GM18907 (cell line): Measurements from ENCODE around the gene NSF.
"Not testable (repeated sequence)": the region's sequence is repeated elsewhere in the genome, so short reads cannot be mapped to it uniquely, and the experiment has no call there.

Source experiments
- ATAC-seq: cut with Tn5 transposase; IDR thresholded peaks from one replicate; pipeline ENCODE4 v1.9.1; 2021; ENCODE audit warnings: mild to moderate bottlenecking, moderate library complexity; ENCODE audit not compliant: unreplicated experiment

NSF gene

DNA sequence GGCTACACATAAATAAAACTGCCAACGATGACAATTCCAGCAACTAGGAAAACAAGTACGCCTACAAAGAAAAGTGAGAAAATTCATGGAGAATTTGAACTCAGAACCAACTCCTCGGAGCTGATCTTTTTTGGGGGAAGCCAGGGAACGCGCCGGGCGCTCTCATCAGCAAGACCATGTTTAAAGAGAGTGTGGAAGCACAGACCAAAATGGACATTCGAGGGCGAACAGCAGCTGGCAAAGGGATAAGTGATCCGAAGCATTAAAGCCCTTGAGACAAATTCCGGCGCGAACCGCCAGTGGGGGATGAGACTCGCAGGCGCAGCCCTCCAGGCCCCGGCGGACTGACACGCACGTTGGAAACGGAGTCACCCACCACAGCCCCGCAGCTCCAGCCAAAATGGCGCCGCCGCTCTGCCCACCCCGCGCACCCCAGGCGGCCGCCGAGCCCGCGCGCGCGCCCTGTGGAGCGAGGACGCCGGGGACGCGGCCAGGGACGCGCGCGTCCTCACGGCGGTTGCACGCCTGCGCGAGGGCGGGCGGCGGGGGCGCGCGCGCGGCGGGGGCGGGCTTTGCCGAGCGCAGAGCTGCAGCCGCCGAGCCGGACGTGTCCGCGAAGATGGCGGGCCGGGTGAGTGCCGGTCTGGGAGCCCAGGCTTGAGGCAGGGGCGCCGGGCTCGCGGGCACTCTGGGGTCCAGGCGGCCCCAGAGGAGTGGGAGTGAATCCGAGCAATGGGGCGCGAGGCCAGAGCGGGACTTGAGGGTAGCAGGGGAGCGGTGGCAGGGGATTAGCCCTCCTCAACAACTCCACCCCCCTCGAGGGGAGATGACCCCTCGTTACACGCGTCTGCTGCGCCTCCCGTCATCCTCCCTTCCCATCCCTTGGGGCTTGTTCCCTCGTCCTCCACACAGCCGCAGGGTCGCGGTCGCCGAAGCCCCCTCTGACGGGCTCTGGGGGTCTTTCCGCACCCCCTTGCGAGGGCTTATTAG is at the start of gene NSF:
TSS of gene NSF (plus strand) at position 513 of the 990 bp plus-strand sequence. CDS start at position 620, 107 bp downstream.
- ATAC-seq = peak; percentile 77

DNA sequence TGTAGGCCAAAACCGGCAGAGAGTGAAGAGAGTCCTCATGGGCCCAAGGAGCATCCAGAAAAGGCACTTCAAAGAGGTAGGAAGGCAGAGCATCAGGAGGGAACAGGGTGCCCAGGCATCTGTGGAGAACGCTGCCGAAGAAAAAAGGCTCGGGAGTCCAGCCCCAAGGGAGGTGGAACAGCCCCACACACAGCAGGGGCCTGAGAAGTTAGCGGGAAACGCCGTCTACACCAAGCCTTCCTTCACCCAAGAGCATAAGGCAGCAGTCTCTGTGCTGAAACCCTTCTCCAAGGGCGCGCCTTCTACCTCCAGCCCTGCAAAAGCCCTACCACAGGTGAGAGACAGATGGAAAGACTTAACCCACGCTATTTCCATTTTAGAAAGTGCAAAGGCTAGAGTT is 41.9 kb upstream of the NSF start:
- not testable (repeated sequence) for ATAC-seq

DNA sequence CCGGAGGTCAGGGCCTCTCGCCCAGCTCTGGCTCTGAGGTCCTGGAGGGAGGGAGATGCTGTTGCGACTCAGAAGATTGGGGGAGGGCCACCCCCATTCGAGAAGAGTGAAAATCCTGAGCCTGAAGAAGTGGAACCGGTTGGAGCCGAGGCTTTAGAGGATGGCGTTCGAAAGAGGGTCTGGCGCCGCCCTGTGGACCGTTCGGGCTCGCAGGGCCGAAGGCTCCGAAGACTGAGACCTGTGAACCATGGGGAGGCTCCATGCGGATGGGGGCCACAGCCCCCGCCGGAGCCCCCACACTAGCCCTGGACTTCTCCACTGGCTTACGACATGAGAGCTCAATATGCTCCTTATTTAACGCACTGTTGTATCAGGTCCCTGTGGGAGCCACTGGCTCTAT is 31.3 kb upstream of the NSF start:
- not testable (repeated sequence) for ATAC-seq

DNA sequence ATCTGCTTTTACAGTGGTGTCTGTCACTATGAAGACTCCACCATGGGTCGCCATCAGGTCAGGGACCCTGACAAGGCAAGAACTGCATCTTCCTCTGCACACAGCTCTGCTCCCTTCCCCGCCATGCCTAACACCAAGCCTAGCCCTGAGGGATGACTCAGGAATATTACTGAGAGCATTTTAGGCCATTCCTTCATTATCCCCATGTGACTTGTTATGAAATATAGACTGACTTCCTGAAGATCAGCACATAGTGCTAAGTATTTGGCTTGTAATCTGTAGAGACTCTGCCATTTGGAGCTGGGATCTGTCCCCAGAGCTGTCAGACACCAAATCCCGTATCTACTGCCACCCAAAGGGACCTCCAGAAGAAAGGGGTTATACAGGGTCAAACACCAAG is 30.4 kb upstream of the NSF start:
- not testable (repeated sequence) for ATAC-seq

DNA sequence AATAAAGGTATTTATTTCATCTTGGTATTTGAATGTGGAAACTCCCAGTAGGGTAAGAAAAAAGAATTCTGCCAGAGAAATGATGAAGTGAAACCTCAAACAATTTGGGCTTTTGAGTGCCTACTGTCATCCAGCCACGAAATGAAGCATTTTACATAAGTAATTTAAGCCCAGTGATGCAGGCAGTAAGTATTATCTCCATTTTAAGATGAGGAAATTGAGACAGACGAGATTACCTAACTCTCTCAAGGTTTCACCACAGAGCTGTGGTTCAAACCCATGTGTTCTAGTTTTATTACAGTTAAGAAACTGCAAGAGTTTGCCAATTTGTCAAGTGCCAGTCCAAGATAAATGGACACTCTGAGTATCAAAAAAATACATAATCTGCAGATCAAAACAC is 24.2 kb upstream of the NSF start:
- not testable (repeated sequence) for ATAC-seq

DNA sequence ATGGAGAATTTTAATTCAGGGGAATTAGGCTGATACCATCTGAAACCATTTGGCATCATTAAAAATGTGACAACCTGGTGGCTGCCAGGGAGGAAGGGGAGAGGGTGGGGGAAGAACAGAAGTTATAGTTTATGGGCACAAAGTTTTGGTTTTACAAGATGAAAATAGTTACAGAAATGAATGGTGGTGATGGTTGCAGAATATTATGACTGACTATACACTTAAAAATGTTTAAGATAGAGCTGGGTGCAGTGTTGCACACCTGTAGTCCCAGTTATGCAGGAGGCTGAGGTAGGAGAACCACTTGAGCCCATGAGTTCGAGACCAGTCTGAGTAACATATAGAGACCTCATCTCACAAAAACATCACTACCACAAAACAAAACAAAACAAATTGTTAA is 23.5 kb upstream of the NSF start:
- not testable (repeated sequence) for ATAC-seq

DNA sequence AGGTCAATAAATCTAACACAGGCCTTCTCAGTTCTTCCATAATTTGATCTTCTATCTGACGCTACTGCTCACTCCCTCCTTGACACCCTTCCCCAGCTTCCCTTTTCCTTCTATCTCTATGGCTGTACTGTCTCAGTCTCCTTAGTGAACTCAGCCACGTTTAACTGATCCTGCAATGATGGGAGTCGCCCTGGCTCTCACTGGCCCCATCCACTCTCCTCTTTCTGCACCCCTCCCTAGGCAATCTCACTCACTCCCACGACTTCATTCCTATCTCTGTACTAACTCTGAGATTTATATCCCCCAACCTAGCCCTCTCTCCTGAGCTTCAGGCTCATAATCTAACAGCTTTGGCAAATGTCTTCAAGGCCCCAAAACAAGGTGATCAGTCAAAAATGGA is 18.7 kb upstream of the NSF start:
- not testable (repeated sequence) for ATAC-seq

DNA sequence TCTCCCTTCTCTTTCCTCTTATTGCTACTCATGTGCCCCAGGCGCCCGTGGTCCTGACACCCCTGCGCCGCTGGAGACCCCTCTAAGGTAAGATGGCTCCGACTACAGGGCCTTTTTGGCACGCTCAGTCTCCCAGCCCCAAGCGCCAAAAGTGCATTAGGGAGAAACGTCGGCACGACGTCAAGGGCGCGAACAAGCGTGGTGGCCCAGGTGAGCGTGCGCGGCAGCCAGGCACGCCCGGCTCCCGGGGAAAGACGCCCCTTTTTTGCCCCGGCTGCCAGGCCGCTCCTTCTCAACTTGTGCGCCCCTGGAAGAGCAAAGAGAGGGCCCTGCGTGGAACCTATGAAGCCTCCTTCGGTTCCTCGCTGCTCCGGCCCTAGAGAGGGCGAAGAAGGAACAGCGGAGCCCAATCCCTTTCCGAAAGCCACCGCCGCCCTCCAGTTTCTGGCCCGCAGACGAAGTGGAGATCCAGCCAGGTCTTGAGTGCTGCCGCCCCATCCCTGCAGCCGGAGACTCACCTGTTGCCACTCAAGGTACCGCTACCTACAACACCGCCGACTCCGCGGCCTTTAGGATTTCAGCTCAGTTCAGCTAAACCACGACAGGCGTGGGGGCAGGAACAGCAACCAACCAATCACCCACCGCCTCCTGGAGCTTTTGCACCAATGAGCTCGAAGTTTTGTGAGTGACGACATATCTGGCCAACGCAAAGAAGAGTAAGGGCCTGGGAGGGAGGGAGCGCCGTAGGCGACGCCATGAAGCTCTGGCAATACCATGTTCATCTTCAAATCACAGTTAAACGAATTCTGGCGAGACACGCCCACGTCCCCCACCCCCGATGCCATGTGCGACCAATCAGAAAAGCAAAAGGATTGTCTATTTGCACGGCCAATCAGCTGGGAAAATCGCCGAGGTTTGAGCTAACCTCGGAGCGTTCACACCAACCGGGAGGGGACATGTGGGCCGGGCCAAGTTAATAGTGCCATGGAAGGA is 11.1 kb upstream of the NSF start, which contains the start of gene ARL17A:
TSS of gene ARL17A (minus strand) at position 609 of the 993 bp plus-strand sequence. CDS start 3,369 bp downstream, outside the sequence.
- ATAC-seq = peak; percentile 93

DNA sequence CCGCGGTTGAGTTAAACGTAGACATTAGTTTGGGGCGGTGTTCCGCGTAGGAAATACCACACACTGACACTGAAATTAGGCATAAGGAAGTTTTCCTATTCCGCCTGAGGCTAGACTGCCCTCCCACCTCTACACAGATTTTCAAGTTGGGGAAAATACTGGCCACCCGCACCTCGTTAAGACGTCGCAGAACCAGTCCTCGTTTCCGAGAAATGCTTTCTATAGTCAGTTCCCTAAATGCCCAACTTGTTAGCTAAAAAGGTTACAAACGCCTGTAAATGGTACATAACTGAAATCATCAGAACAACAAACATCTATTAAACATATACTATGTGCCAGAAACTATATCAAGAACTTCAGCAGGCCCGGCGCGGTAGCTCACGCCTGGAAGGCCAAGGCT is 10.4 kb upstream of the NSF start:
- ATAC-seq = not testable (repeated sequence)

DNA sequence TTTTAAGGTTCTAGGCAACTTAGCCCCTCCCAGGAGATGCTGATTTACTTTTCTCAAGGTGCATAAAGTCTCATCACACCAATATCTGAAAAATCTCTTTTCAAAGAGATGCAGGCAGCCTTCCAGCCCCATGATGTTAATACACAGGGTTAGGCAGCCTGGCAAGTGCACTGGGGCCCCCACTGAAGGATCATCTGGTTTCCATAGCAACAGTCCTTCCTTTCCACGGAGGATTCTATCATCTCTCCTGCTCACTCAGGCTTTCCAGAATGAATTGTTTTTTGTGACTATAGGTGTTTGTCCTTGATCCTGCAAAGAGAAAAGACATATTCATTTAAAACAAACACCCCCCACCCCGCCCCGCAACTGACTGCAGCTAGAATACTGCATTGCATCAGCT is 5.0 kb upstream of the NSF start:
- not testable (repeated sequence) for ATAC-seq

DNA sequence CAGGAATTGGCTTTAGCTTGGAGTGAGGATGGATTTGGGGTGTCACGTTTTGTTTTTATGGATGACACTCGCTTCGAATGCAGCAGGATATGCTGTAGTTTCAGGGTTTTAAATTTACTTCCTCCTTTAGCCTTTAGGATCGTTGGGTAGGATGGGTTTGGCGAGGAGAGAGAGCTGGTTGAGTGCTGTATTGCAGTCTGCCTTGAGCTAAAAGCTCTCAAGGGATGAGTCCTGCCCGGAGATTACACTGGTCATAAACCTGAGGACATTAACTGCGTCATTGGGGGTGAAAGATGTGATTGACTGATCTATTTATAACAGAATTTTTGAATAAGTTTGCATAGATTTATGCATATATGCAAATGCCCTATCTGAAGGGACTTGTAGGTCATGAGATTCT is 863 bp downstream of the NSF start:
- ATAC-seq = peak; percentile 48

DNA sequence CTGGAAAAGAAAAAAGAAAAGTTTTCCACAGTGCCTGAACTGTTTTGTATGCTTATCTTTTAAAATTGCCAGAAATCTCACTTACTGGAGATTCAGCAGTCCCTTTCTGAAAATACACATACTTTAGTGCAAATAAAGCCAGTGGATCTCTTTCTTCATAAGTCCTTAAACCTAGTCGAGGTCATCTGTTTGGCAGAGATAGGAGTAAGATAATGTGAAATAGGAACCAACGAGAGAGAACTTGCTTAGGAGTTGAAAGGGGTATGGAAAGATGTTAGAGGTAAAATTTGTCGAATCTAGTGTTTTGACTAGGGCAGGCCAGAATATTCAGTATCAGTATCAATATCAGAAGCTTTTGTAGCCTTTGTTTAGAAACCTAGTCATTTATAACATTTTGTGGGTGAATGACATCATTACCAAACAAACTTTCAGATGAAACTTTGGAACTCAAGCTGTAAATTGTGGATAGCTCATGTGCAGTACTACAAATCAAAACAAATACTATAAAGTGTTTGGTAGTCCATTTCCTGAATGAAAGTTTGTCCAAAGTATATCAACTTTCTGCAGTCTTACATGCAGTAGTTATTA is 8.0 kb downstream of the NSF start:
- not testable (repeated sequence) for ATAC-seq

DNA sequence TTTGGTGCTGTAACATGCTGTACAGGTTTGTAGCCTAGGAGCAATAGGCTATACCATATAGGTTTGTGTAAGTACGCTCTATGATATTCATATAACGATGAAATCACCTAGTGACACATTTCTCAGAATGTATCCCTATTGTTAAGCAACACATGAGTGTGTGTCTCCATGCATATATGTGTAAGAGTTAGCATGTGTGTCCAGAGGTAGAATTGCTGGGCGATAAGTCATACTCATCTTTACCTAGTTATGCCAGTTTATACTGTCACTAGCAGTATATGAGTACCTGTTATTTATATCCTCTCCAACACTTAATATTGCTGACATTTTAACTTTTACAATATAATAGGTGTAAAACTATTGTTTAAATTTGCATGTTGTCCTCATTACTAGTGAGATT is 10.3 kb downstream of the NSF start:
- ATAC-seq = not testable (repeated sequence)

DNA sequence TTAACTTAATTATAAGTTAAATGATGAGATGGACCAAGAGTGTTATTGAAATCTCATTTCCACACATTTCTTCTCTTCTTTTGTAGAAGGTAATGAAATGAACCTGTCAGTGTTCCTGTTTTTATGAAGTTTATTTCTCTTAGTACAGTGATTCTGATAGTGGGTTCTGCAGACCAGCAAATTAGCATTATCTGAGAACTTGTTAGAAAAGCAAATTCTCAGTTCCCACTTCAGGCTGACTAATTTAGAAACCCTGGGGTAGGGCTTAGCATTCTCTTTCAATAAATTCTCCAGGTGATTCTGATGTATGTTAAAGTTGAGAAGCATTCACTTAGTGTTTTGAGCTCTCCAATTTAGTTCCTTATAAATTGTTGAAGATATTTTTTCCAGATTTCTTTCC is 12.7 kb downstream of the NSF start:
- peak; percentile 87 for ATAC-seq

DNA sequence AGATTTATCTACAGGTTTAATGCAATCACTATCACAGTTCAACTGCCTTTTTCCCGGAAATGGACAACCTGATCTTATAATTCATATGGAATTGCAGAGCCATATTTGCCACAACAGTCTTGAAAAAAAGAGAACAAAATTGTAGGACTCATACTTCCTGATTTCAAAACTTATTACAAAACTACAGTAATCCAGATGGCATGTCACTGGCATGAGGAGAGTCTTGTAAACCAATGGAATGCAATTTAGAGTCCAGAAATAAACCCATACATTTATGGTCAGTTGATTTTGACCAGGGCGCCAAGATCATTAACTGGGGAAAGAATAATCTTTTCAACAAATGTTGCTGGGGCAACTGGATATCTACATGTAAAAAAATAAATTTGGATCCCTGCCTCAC is 20.8 kb downstream of the NSF start:
- ATAC-seq = not testable (repeated sequence)

DNA sequence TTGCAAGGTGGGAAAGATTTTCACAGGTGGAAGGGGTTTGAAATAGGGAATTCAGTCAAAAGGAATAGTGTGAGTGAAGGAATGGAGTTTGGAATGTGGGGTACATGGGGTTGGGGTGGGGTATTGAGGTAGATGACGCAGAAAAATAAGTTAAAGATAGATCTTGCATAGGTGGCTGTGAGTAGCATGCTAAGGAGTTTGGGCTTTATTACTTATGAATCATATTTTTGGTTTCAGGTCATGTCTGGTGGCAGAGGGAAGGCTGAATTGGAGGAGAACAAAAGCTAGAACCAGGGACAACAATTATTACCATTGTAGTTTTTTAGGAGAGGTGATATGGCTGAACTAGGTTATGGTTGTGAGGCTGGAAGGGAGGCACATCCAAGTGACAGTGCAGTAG is 23.4 kb downstream of the NSF start:
- not testable (repeated sequence) for ATAC-seq

DNA sequence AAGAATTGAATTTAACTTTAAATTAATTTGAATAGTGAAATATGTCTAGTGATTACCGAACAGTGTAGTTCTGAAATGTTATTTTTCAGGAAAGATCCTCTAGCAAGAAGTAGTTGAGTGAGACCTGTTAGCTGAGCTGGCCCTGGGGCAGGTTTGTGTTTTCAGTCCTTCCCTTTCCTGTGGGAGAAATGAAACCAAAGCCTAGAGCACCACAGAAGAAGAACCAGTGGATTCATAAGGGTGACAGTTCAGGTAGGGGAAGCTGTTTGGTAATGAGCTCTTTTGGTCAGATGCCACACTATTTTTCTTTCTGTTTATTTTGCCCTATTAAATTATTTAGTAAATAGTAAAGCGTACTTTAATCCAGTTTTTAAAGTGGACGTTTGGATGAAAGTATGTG is 26.7 kb downstream of the NSF start:
- ATAC-seq = not testable (repeated sequence)

DNA sequence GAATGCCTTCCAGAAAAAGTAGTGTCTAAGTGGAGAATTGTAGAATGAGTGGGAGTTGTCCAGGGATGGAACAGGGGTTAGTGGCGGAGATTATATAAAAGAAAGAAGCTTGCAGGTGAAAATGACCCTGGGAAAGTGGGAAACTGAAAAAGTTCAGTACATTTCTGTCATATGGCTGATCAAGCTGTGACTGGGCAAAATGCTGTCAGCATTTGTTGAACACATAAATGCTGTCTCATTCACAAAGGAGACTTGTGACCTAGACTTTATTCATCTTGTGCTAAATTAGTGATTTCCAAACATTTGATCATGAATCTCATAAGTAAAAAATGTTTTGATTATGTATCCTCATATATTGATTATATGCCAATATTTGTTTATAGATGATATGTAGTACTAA is 28.5 kb downstream of the NSF start:
- not testable (repeated sequence) for ATAC-seq

DNA sequence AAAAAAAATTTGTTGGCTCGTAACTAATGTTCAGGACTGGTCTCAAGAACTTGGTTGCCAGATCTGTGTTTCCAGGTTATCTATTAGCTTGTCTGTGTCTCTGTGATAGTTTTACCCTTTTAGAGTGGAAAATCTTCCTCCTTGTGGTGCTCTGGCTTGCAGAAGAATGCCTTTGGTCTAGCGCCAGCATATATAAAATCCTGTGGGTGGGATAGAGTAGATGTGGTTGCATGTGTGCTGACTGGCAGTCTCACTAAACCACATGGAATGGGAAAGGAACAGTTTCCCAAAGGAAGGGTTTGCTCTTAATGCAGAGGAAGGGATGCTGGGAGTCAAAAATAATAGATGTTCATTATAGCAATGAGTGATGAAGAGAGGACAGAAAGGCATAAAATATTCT is 33.3 kb downstream of the NSF start:
- ATAC-seq = not testable (repeated sequence)

DNA sequence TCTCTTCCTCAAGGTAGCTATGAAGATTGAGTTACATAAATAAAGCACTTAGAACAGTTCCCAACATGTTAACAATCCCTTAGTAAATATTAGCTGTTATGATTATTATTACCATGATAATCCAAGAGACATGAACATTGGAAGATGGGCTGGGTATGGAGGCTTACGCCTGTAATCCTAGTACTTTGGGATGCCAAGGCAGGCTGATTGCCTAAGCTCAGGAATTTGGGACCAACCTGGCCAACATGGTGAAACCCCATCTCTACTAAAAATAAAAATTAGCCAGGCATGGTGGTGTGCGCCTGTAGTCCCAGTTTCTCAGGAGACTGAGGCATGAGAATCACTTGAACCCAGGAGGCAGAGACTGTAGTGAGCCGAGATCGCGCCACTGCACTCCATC is 34.3 kb downstream of the NSF start:
- not testable (repeated sequence) for ATAC-seq

DNA sequence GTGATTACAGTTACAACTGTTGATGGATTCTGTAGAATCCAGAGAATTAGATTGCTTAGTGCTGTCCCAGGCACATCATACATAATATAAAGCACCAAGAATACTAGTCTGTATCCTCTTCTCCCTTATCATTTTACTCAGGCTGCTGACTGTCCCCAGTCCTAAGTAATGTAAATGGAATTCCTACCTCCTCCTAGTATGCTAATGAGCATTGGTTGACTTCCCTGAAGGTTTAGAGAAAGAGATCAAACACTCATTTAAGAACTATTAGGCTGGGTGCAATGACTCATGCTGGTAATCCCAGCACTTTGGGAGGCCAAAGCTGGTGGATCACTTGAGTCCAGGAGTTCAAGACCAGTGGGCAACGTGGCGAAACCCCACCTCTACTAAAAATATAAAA is 37.0 kb downstream of the NSF start:
- ATAC-seq = not testable (repeated sequence)
